Omental fat pad (tissue), 4 donors: ENCODE results near the gene E2F8. TPM values are rescaled to one million over a fixed set of nuclear protein-coding genes. Genes with fewer than 3 reads are reported as not detected.
"Not testable (repeated sequence)": the region's sequence is repeated elsewhere in the genome, so short reads cannot be mapped to it uniquely, and the experiment has no call there.

Experiments used
- ATAC-seq: fragments of 150-250 bp; one replicate; pipeline ENCODE4 v1.9.1; 2016; ENCODE audit warnings: mild to moderate bottlenecking, moderate library complexity; ENCODE audit not compliant: low FRiP score
- DNase-seq: peaks from one replicate; pipeline ENCODE4 v3.0.0-alpha.2; 2019; ENCODE audit warnings: low spot score
- total RNA-seq, 4 donors: library from RNA; depleted of rRNA; stranded (reverse); fragments of >200 nt; gene quantifications; one replicate each; pipeline ENCODE4 v1.1.0, GENCODE V29; 2016
- TF ChIP-seq, protein P1 (sequence below), 3 donors: fragments of 450-650 bp; IDR thresholded peaks; one replicate each; pipeline ENCODE4 v1.5.1; 2016 to 2017; ENCODE audit warnings: antibody characterized with exemption in 3 of 3, mild to moderate bottlenecking in 3 of 3, moderate library complexity in 2 of 3

E2F8 gene
- total RNA-seq, 4 donors from 2014 or later, result 0.60 TPM; not detected in 3

DNA sequence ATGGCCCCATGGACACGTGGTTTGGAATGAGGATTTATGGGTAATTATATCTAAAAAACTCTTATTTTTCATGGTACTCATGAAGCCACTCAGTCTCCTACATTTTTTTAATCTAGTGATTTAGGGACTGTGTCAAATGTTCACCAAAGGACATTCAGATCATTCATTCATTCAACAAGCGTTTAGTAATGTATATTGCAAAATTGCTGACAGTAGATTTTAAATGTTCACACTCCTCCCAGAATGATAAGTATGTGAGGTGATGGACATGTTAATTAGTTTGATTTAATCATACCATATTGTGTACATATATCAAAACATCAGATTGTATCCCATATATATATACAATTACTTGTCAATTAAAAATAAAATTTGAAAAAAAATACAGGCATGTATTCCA is 40.8 kb upstream of the E2F8 start:
- DNase-seq (no peak), ATAC-seq (no peak)
- TF ChIP-seq, protein P1, sequence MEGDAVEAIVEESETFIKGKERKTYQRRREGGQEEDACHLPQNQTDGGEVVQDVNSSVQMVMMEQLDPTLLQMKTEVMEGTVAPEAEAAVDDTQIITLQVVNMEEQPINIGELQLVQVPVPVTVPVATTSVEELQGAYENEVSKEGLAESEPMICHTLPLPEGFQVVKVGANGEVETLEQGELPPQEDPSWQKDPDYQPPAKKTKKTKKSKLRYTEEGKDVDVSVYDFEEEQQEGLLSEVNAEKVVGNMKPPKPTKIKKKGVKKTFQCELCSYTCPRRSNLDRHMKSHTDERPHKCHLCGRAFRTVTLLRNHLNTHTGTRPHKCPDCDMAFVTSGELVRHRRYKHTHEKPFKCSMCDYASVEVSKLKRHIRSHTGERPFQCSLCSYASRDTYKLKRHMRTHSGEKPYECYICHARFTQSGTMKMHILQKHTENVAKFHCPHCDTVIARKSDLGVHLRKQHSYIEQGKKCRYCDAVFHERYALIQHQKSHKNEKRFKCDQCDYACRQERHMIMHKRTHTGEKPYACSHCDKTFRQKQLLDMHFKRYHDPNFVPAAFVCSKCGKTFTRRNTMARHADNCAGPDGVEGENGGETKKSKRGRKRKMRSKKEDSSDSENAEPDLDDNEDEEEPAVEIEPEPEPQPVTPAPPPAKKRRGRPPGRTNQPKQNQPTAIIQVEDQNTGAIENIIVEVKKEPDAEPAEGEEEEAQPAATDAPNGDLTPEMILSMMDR (IDR thresholded peaks at IDR 0.05), result no peak

GRCh38 chr11:19281041-19281440 is 40.3 kb upstream of the E2F8 start:
- DNase-seq (no peak), ATAC-seq (no peak)
- TF ChIP-seq, protein P1 (IDR thresholded peaks at IDR 0.05), result no peak

DNA sequence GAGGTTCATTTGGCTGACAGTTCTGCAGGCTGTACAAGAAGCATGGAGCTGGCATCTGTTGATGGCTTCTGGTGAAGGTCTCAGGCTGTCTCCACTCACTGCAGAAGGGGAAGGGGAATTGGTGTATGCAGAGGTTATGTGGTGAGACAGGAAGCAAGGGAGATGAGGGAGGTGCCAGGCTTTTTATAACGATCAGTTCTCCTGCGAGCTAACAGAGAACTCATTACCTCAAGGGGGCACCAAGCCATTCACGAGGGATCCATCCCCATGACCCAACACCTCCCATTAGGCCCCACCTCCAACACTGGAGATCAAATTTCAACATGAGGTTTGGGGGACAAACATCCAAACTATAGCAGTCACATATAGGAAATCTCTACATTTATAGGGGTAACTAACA is 38.7 kb upstream of the E2F8 start:
- no peak for DNase-seq
- no peak for ATAC-seq
- TF ChIP-seq, protein P1 (IDR thresholded peaks at IDR 0.05), result no peak

GRCh38 chr11:19276859-19277808 is 36.4 kb upstream of the E2F8 start:
- TF ChIP-seq, protein P1 (IDR thresholded peaks at IDR 0.05), result no peak
- DNase-seq (no peak), ATAC-seq (no peak)

DNA sequence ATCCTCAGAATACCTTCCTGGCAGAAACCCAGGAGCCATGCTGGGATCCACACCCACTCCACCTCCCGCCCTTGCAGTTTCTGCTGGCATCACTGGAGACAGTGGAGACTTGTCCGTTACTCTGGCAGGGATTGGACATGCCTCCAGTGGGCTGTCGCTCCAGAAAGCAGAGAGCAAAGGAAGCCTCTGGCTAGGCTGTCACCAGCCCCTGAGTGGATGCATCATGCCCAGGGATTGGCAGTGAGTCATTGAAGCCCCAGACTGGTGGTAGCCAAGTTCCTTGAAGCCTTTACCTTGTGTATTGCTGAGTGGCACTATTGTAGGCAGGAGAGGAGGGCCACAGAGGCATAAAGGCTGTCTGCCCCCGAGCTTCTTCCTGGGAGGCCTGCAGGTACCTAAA is 34.8 kb upstream of the E2F8 start:
- DNase-seq (no peak), ATAC-seq (no peak)
- TF ChIP-seq, protein P1 (IDR thresholded peaks at IDR 0.05), result no peak

- not testable (repeated sequence) for ATAC-seq, DNase-seq
Measured at GRCh38 chr11:19273219-19273618, 32.5 kb upstream of the E2F8 start.

GRCh38 chr11:19268909-19269308 is 28.2 kb upstream of the E2F8 start:
- ATAC-seq, result no peak
- no peak for DNase-seq
- TF ChIP-seq, protein P1 (IDR thresholded peaks at IDR 0.05), result no peak
